Thymus (tissue), 2 donors: ENCODE measurements around the gene IFNA13. TPM values are rescaled to one million over a fixed set of nuclear protein-coding genes. Genes with fewer than 3 reads are reported as not detected.

Experiments
- polyA plus RNA-seq: library from polyadenylated mRNA; stranded (reverse); fragments of 200-250 nt; gene quantifications from one replicate; pipeline ENCODE4 v1.2.3, GENCODE V29; 2013
- total RNA-seq: library from RNA; stranded (reverse); fragments of 120-200 nt; gene quantifications from one replicate; pipeline ENCODE4 v1.2.4, GENCODE V29; 2013
- donor health status: healthy.

Gene IFNA13
- total and polyA plus RNA-seq, 2 donors, result 0.02 TPM; not detected in 1

Other genes with a start within 250 kb of the IFNA13 start
- gene IFNW1, start 226.2 kb downstream of the IFNA13 start, total RNA-seq, result not detected
- not detected for gene IFNW1, start 226.2 kb downstream of the IFNA13 start, polyA plus RNA-seq
- not detected for gene IFNA21, start 201.4 kb downstream of the IFNA13 start, total RNA-seq
- 0.02 TPM for gene IFNA21, start 201.4 kb downstream of the IFNA13 start, polyA plus RNA-seq
- not detected for gene IFNA4, start 180.5 kb downstream of the IFNA13 start, total RNA-seq
- gene IFNA4, start 180.5 kb downstream of the IFNA13 start, polyA plus RNA-seq, result not detected
- gene IFNA7, start 165.9 kb downstream of the IFNA13 start, total RNA-seq, result not detected
- not detected for gene IFNA7, start 165.9 kb downstream of the IFNA13 start, polyA plus RNA-seq
- not detected for gene IFNA10, start 160.9 kb downstream of the IFNA13 start, total RNA-seq
- gene IFNA10, start 160.9 kb downstream of the IFNA13 start, polyA plus RNA-seq, result not detected
- gene IFNA16, start 150.7 kb downstream of the IFNA13 start, total RNA-seq, result not detected
- not detected for gene IFNA16, start 150.7 kb downstream of the IFNA13 start, polyA plus RNA-seq
- not detected for gene IFNA17, start 139.8 kb downstream of the IFNA13 start, total RNA-seq
- gene IFNA17, start 139.8 kb downstream of the IFNA13 start, polyA plus RNA-seq, result not detected
- not detected for gene IFNA14, start 128.1 kb downstream of the IFNA13 start, total RNA-seq
- gene IFNA14, start 128.1 kb downstream of the IFNA13 start, polyA plus RNA-seq, result not detected
- gene IFNA5, start 62.7 kb downstream of the IFNA13 start, total RNA-seq, result not detected
- not detected for gene IFNA5, start 62.7 kb downstream of the IFNA13 start, polyA plus RNA-seq
- gene KLHL9, start 32.7 kb downstream of the IFNA13 start, total RNA-seq, result 24.8 TPM
- gene KLHL9, start 32.7 kb downstream of the IFNA13 start, polyA plus RNA-seq, result 14.4 TPM
- gene IFNA6, start 17.2 kb downstream of the IFNA13 start, total RNA-seq, result not detected
- not detected for gene IFNA6, start 17.2 kb downstream of the IFNA13 start, polyA plus RNA-seq
- not detected for gene IFNA2, start 17.3 kb upstream of the IFNA13 start, total RNA-seq
- gene IFNA2, start 17.3 kb upstream of the IFNA13 start, polyA plus RNA-seq, result not detected
- not detected for gene IFNA8, start 41.1 kb upstream of the IFNA13 start, total RNA-seq
- gene IFNA8, start 41.1 kb upstream of the IFNA13 start, polyA plus RNA-seq, result not detected
- not detected for gene IFNA1, start 72.4 kb upstream of the IFNA13 start, total RNA-seq
- gene IFNA1, start 72.4 kb upstream of the IFNA13 start, polyA plus RNA-seq, result 0.05 TPM
- gene IFNE, start 114.3 kb upstream of the IFNA13 start, total RNA-seq, result 0.09 TPM
- 0.41 TPM for gene IFNE, start 114.3 kb upstream of the IFNA13 start, polyA plus RNA-seq